ENCODE results near the gene RUFY4. TPM values are rescaled to one million over a fixed set of nuclear protein-coding genes. Genes with fewer than 3 reads are reported as not detected.

RUFY4 gene
- total and polyA plus RNA-seq, 9 of the 15 experiments (the other 6 are each of a cell fraction or from before 2014, with no cell fraction given): not detected

- in situ Hi-C loops (cut with MboI) (no loop called here), intact Hi-C loops (cut with micrococcal nuclease) (loop anchor here (5.0 kb wide), 1 partner anchor 36 kb away; no protein-coding TSS in a partner anchor)
- Histone ChIP-seq H3K79me2 (ENCODE audit: control insufficient read depth, insufficient read depth, low read length) (no peaks in the 10 kb centered on the region), H3K9ac (ENCODE audit: insufficient read depth in 1 of 2, low read depth in 2 of 2, low read length in 2 of 2) (no peak overlapping the region), H3K36me3 (ENCODE audit: control insufficient read depth, insufficient read depth, low read length) (no peaks in the 10 kb centered on the region), H3K4me3 (no peak overlapping the region), H3K27ac (ENCODE audit: extremely low read depth, low read depth, low read length) (no peak overlapping the region), H2AFZ (ENCODE audit: low read depth, low read length) (no peak overlapping the region), H3K4me2 (ENCODE audit: insufficient read depth, low read length) (no peak overlapping the region), H4K20me1 (replicated peaks; ENCODE audit: control insufficient read depth, insufficient read depth, low read length) (no peaks in the 10 kb centered on the region), H3K9me1 (ENCODE audit: control insufficient read depth, insufficient read depth, low read length) (no peaks in the 10 kb centered on the region), H3K27me3 (ENCODE audit: control insufficient read depth in 2 of 2, insufficient read depth in 2 of 2, low read length in 2 of 2) (peaks cover 0 to 30% of the 10 kb centered on the region in 2 experiments; a peak in 1 of 5 replicates), H3K9me3 (replicated peaks; ENCODE audit: control insufficient read depth, insufficient read depth, low read depth, low read length) (no peaks in the 10 kb centered on the region), H3K4me1 (replicated peaks in 1 of 2; ENCODE audit: control insufficient read depth in 2 of 2, insufficient read depth in 2 of 2, low read length in 2 of 2) (peaks cover 0 to 4% of the 10 kb centered on the region in 2 experiments; a peak in 1 of 5 replicates)
- ChIA-PET POLR2A (no interaction called here), CTCF (ENCODE audit: low intra/inter-chr PET ratio) (no interaction called here)
- TF ChIP-seq HES1 (IDR thresholded peaks at IDR 0.05; ENCODE audit: low read depth): no peak
- TF ChIP-seq CEBPZ (IDR thresholded peaks at IDR 0.05; ENCODE audit: borderline replicate concordance, low read depth, low read length): no peak
- TF ChIP-seq ZNF143 (CRISPR knock-in tag; IDR thresholded peaks at IDR 0.05): no peak
- no peak for TF ChIP-seq ZSCAN29 (IDR thresholded peaks at IDR 0.05)
- no peak for TF ChIP-seq WHSC1 (IDR thresholded peaks at IDR 0.05; ENCODE audit: low read length)
- no peak for TF ChIP-seq ZNF280A (IDR thresholded peaks at IDR 0.05; ENCODE audit: low read depth, partially characterized antibody)
- no peak for TF ChIP-seq BRD9 (IDR thresholded peaks at IDR 0.05; ENCODE audit: low read depth, partially characterized antibody)
- TF ChIP-seq MYBL2 (IDR thresholded peaks at IDR 0.05; ENCODE audit: low read depth): no peak
- no peak for TF ChIP-seq MYBL2 (CRISPR knock-in tag; IDR thresholded peaks at IDR 0.05; ENCODE audit: borderline replicate concordance)
- TF ChIP-seq TGIF2 (CRISPR knock-in tag; IDR thresholded peaks at IDR 0.05): no peak
- FAIRE-seq (no peak), DNase-seq (ENCODE audit: extremely low read depth in 1 of 4, low spot score in 3 of 4) (no peak), ATAC-seq (no peak)
- 0% methylated on average over 1 of the region's 1 CpG for WGBS (ENCODE audit: insufficient coverage, low coverage, missing lambda C conversion rate)
- no TSS peak for BruUV-seq (replicated peaks)
These were observed 35.9 kb upstream of the RUFY4 start for GRCh38 chr2:218033208-218033589.

All from K562 (cell line).